H54 (cell line): ENCODE data around the gene ATP5F1A.
"Not testable (repeated sequence)": the region's sequence is repeated elsewhere in the genome, so short reads cannot be mapped to it uniquely, and the experiment has no call there.

Experiments
- DNase-seq: peaks from one replicate; pipeline ENCODE4 v3.0.0; 2011; ENCODE audit warnings: low spot score, mixed read lengths; ENCODE audit not compliant: insufficient read length
- FAIRE-seq: peaks from 3 replicates; lab custom pipeline; 2011; peaks lifted over from hg19 to GRCh38; lab: Jason Lieb, UNC
- POLR2A ChIP-seq: IDR thresholded peaks from 2 replicates; pipeline ENCODE4 v1.6.1; 2011; ENCODE audit warnings: low read depth, mild to moderate bottlenecking, low read length

ATP5F1A gene

GRCh38 chr18:46097801-46098615 is at the start of gene ATP5F1A:
TSS of gene ATP5F1A (minus strand) at chr18:46098296. CDS start at chr18:46098231, 65 bp downstream.
- DNase-seq (peak; percentile 51), FAIRE-seq (no peak)
- TF ChIP-seq POLR2A = peak; percentile 93

DNA sequence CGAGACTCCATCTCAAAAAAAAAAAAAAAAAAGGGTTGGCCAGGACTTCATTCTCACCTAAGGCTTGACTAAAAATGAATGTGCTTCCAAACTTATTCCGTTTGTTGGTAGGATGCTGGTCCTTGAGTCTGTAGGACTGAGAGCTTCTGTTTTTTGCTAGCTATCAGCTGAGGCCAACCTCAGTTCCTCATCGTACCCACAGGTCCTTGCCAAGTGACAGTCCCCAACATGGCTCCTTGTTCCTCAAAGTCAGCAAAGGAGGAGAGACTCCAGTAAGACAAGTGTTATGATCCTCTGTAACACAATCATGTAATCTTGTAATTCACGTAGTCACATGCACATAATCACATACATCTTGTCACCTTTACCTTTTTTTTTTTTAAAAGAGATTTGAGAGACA is 43.1 kb upstream of the ATP5F1A start:
- FAIRE-seq = no peak
- no peak for TF ChIP-seq POLR2A
- no peak for DNase-seq

DNA sequence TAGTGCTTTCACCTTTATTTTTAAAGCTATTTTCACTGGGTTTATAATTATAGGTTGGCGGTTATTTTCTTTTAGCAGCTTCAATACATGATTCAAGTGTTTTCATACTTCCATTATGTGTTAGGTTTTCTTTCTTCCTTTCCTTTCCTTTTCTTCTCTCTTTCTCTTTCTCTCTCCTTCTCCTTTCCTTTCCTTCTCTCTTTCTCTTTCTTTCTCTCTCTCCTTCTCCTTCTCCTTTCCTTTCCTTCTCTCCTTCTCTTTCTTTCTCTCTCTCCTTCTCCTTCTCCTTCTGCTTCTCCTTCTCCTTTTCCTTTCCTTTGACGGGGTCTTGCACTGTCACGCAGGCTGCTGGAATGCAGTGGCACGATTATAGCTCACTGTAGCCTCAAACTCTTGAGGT is 42.1 kb upstream of the ATP5F1A start:
- DNase-seq (no peak), FAIRE-seq (no peak)
- no peak for TF ChIP-seq POLR2A

- no peak for TF ChIP-seq POLR2A
- FAIRE-seq (no peak), DNase-seq (no peak)
These were observed 37.0 kb upstream of the ATP5F1A start for GRCh38 chr18:46134920-46135675.

DNA sequence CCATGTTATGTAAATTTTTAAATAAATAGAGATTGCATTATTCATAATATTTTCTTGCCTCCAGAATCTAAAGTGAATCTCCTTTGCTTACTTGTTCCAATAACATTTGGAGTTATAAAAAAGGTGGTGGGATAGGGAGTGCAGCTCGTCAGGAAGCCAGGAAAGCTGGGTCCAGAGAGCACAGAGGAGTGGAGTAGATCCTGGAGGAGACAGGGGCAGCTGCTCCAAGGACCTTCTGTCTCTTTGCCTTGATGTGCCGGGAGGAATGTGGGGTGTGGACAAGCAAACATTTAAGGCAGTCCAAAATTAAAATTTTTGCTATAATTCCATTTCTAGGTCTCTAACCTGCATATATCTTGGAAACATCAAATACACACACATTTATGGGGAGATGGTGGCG is 35.4 kb upstream of the ATP5F1A start:
- no peak for FAIRE-seq
- TF ChIP-seq POLR2A = no peak
- no peak for DNase-seq

DNA sequence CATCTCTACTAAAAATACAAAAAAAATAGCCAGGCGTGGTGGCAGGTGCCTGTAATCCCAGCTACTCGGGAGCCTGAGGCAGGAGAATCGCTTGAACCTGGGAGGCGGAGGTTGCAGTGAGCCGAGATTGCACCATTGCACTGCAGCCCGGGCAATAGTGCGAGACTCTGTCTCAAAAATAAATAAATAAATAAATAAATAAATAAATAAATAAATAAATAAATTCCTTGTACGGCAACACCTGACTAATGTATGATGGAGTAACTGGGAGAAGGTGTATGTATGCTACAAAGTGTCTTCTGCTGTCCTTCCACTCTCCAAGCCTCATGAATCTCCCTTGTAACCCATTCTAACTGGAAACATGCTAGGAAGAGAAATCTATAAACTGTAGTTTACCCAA is 32.5 kb upstream of the ATP5F1A start:
- FAIRE-seq, DNase-seq: not testable (repeated sequence)

DNA sequence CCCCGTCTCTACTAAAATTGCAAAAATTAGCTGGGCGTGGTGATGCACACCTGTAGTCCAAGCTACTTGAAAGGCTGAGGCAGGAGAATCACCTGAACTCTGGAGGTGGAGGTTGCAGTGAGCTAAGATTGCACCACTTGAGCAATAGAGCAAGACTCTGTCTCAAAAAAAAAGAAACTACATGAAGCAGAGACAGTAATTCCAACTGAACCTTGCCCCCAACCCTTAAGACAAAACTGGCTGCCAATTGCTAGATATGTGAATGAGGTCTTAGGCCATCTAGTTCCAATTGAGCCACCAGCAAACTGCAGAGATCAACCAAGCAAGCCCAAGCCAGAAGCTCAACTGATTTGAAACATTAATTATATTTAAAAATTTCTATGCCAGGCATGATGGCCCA is 32.0 kb upstream of the ATP5F1A start:
- TF ChIP-seq POLR2A = no peak
- FAIRE-seq = no peak
- no peak for DNase-seq

DNA sequence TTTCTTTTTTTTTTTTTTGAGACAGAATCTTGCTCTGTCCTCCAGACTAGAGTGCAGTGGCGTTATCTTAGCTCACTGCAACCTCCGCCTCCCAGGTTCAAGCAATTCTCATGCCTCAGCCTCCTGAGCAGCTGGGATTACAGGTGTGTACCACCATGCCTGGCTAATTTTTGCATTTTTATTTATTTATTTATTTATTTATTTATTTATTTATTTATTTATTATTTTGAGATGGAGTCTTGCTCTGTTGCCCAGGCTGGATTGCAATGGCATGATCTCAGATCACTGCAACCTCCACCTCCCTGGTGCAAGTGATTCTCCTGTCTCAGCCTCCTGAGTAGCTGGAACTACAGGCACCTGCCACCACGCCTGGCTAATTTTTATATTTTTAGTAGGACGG is 28.5 kb upstream of the ATP5F1A start:
- not testable (repeated sequence) for FAIRE-seq, DNase-seq

GRCh38 chr18:46113751-46114150 is 15.7 kb upstream of the ATP5F1A start:
- FAIRE-seq = no peak
- no peak for TF ChIP-seq POLR2A
- no peak for DNase-seq

GRCh38 chr18:46110406-46110805 is 12.3 kb upstream of the ATP5F1A start:
- no peak for TF ChIP-seq POLR2A
- FAIRE-seq (no peak), DNase-seq (no peak)

GRCh38 chr18:46109386-46109785 is 11.3 kb upstream of the ATP5F1A start:
- DNase-seq (no peak), FAIRE-seq (no peak)
- no peak for TF ChIP-seq POLR2A

- DNase-seq (peak; percentile 56), FAIRE-seq (peak; percentile 57)
- TF ChIP-seq POLR2A = peak; percentile 63
These were observed 6.2 kb upstream of the ATP5F1A start, which contains the start of gene HAUS1 for GRCh38 chr18:46104128-46104911. TSS of gene HAUS1 (plus strand) at chr18:46104385. CDS start at chr18:46104412, 27 bp downstream.

- DNase-seq = no peak
- no peak for TF ChIP-seq POLR2A
- FAIRE-seq = no peak
These were observed 1.4 kb upstream of the ATP5F1A start for GRCh38 chr18:46099463-46099862.

DNA sequence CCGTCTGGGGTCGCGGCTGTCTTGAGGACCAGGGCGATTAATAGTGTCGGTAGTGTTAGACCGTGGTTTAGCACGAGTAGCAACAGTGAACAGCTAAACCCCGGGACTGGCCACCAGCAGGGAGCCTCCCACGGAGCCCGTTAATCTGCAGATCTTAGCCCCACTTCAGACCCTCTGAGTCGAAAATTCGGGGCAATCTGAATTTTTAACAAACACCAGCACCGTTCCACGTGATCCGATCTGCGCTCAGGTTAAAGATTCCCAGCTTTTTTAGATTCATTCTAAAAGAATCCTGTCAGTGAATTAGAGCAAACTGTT is 479 bp upstream of the ATP5F1A start:
- TF ChIP-seq POLR2A = no peak
- FAIRE-seq (no peak), DNase-seq (no peak)
